Natural killer cell (primary cell): ENCODE results near the gene OPRD1. TPM values are rescaled to one million over a fixed set of nuclear protein-coding genes. Genes with fewer than 3 reads are reported as not detected.
"Not testable (repeated sequence)": the region's sequence is repeated elsewhere in the genome, so short reads cannot be mapped to it uniquely, and the experiment has no call there.

ENCODE experiments used
- ATAC-seq, 3 donors: fragments of 150-1000 bp in 2 of 3; fragments of 200-7000 bp in 1 of 3; cut with Tn5 transposase; 1 replicate in 1 of 3; 2 replicates in 2 of 3; pipeline ENCODE4 v1.10.0; 2021; ENCODE audit warnings: mild to moderate bottlenecking in 2 of 3, moderate library complexity in 2 of 3
- DNase-seq, 2 donors: peaks; one replicate each; pipeline versions ENCODE4 v3.0.0 to v3.0.0-alpha.2; 2013 to 2021; ENCODE audit warnings: mixed read lengths in 1 of 2
- H3K27ac ChIP-seq: one replicate; pipeline ENCODE4 v1.5.1; 2013; ENCODE audit warnings: mild to moderate bottlenecking, low read length
- H3K27me3 ChIP-seq: one replicate; pipeline ENCODE4 v1.6.1; 2013; ENCODE audit warnings: low read length; ENCODE audit not compliant: control insufficient read depth, insufficient read depth
- H3K36me3 ChIP-seq: one replicate; pipeline ENCODE4 v1.6.1; 2013; ENCODE audit warnings: low read length; ENCODE audit not compliant: control insufficient read depth, insufficient read depth
- H3K4me1 ChIP-seq: one replicate; pipeline ENCODE4 v1.6.1; 2013; ENCODE audit warnings: low read length; ENCODE audit not compliant: control insufficient read depth, insufficient read depth
- H3K4me3 ChIP-seq: one replicate; pipeline ENCODE4 v1.5.1; 2013; ENCODE audit warnings: low read length
- H3K9me3 ChIP-seq: one replicate; pipeline ENCODE4 v1.6.1; 2013; ENCODE audit warnings: low read length; ENCODE audit not compliant: control insufficient read depth, insufficient read depth
- H3K27ac Mint-ChIP-seq, 2 donors: one replicate each; pipeline ENCODE4 v1.8.0; 2022; ENCODE audit warnings: mild to moderate bottlenecking in 2 of 2, mixed read lengths in 2 of 2, moderate library complexity in 1 of 2
- H3K27me3 Mint-ChIP-seq, 2 donors: one replicate each; pipeline ENCODE4 v1.8.0; 2022; ENCODE audit warnings: low read depth in 2 of 2, mixed read lengths in 2 of 2
- H3K36me3 Mint-ChIP-seq: one replicate; pipeline ENCODE4 v1.8.0; 2022; ENCODE audit warnings: mixed read lengths
- H3K4me1 Mint-ChIP-seq, 2 donors: one replicate each; pipeline ENCODE4 v1.8.0; 2022; ENCODE audit warnings: mixed read lengths in 2 of 2
- H3K4me3 Mint-ChIP-seq: one replicate; pipeline ENCODE4 v1.8.0; 2022; ENCODE audit warnings: mild to moderate bottlenecking, moderate library complexity, mixed read lengths
- H3K9me3 Mint-ChIP-seq, 2 donors: one replicate each; pipeline ENCODE4 v1.8.0; 2022; ENCODE audit warnings: mixed read lengths in 2 of 2
- CTCF ChIP-seq: fragments of 200-600 bp; IDR thresholded peaks from one replicate; pipeline ENCODE4 v1.8.0; 2022; ENCODE audit warnings: antibody characterized with exemption
- WGBS: methylation state at CpG from one replicate; pipeline ENCODE4 v1.1.7; 2013; ENCODE audit warnings: missing lambda C conversion rate; ENCODE audit not compliant: insufficient coverage; 5-methylcytosine and 5-hydroxymethylcytosine counted together
- intact Hi-C: fragments of 100-400 bp; cut with micrococcal nuclease; formaldehyde crosslinking; loops from one replicate; pipeline ENCODE4 v1.14.2; 2022
- total RNA-seq, 4 donors: library from RNA; stranded (reverse); fragments of 120-200 nt in 1 of 4; gene quantifications; one replicate each; pipeline versions ENCODE4 v1.2.3 to v1.2.4, GENCODE V29; 2013 to 2022

The OPRD1 gene
- total RNA-seq, 3 donors from 2014 or later (not counting 1 experiment from before 2014, with no cell fraction given): not detected

- 85% methylated on average over 3 of the region's 3 CpGs for WGBS
- Histone ChIP-seq H3K9me3 (no peaks in the 10 kb centered on the region), H3K4me1 (no peaks in the 10 kb centered on the region), H3K27ac (no peak overlapping the region), H3K27me3 (no peaks in the 10 kb centered on the region), H3K4me3 (no peak overlapping the region), H3K36me3 (no peaks in the 10 kb centered on the region)
- intact Hi-C loops: no loop called here
- no peaks in the 10 kb centered on the region for H3K36me3 Mint-ChIP-seq
- no peaks in the 10 kb centered on the region for H3K9me3 Mint-ChIP-seq
- no peak for ATAC-seq
- peaks cover 8 to 10% of the 10 kb centered on the region in 2 donors for H3K27me3 Mint-ChIP-seq
- no peak overlapping the region for H3K4me3 Mint-ChIP-seq
- H3K27ac Mint-ChIP-seq: no peak overlapping the region
- no peaks in the 10 kb centered on the region for H3K4me1 Mint-ChIP-seq
- TF ChIP-seq CTCF: no peak
- DNase-seq: no peak
Observed at GRCh38 chr1:28867850-28868249, 55.9 kb downstream of the OPRD1 start.

- no peaks in the 10 kb centered on the region for H3K36me3 ChIP-seq
- no peaks in the 10 kb centered on the region for H3K36me3 Mint-ChIP-seq
- peaks cover 8 to 12% of the 10 kb centered on the region in 2 donors for H3K27me3 Mint-ChIP-seq
- WGBS: 95% methylated on average over 5 of the region's 5 CpGs
- TF ChIP-seq CTCF: no peak
- DNase-seq (no peak), ATAC-seq (no peak)
- no peaks in the 10 kb centered on the region for H3K27me3 ChIP-seq
- no peaks in the 10 kb centered on the region for H3K4me1 ChIP-seq
- no peak overlapping the region for H3K4me3 Mint-ChIP-seq
- H3K4me3 ChIP-seq: no peak overlapping the region
- H3K4me1 Mint-ChIP-seq: no peaks in the 10 kb centered on the region
- H3K27ac ChIP-seq: no peak overlapping the region
- no peak overlapping the region for H3K27ac Mint-ChIP-seq
- no peaks in the 10 kb centered on the region for H3K9me3 ChIP-seq
- intact Hi-C loops: no loop called here
- no peaks in the 10 kb centered on the region for H3K9me3 Mint-ChIP-seq
Observed at GRCh38 chr1:28869952-28870351, 58.0 kb downstream of the OPRD1 start.

GRCh38 chr1:28871631-28872401, 59.8 kb downstream of the OPRD1 start:
- no peaks in the 10 kb centered on the region for H3K36me3 Mint-ChIP-seq
- Histone ChIP-seq H3K9me3 (no peaks in the 10 kb centered on the region), H3K27ac (no peak overlapping the region), H3K36me3 (no peaks in the 10 kb centered on the region), H3K4me3 (no peak overlapping the region), H3K27me3 (no peaks in the 10 kb centered on the region), H3K4me1 (no peaks in the 10 kb centered on the region)
- intact Hi-C loops: no loop called here
- H3K27me3 Mint-ChIP-seq: peaks cover 0 to 6% of the 10 kb centered on the region in 2 donors
- no peak for DNase-seq
- no peak overlapping the region for H3K27ac Mint-ChIP-seq
- no peak for ATAC-seq
- no peaks in the 10 kb centered on the region for H3K9me3 Mint-ChIP-seq
- H3K4me1 Mint-ChIP-seq: no peaks in the 10 kb centered on the region
- H3K4me3 Mint-ChIP-seq: no peak overlapping the region
- WGBS: 93% methylated on average over 12 of the region's 12 CpGs
- no peak for TF ChIP-seq CTCF

- intact Hi-C loops: loop anchor here (5.0 kb wide), 2 partner anchors 233 to 628 kb away; partner anchors contain the start of gene TAF12
Observed at GRCh38 chr1:28875134-28875533, 63.2 kb downstream of the OPRD1 start.

More at GRCh38 chr1:28875134-28875533, 63.2 kb downstream of the OPRD1 start:
- not testable (repeated sequence) for H3K9me3 Mint-ChIP-seq, H3K4me3 ChIP-seq, H3K36me3 ChIP-seq, ATAC-seq, H3K4me1 Mint-ChIP-seq, DNase-seq, H3K27ac Mint-ChIP-seq, H3K4me1 ChIP-seq, H3K4me3 Mint-ChIP-seq, H3K36me3 Mint-ChIP-seq, H3K27me3 ChIP-seq, H3K9me3 ChIP-seq, H3K27me3 Mint-ChIP-seq, H3K27ac ChIP-seq
- WGBS: 19% methylated on average over 5 of the region's 5 CpGs
